Neural crest cell (in vitro differentiated cells): ENCODE measurements around the gene ANKRD29. TPM values are rescaled to one million over a fixed set of nuclear protein-coding genes. Genes with fewer than 3 reads are reported as not detected.

Experiments
- DNase-seq: peaks from one replicate; pipeline ENCODE4 v3.0.0; 2021; ENCODE audit warnings: low read depth, mixed read lengths, low spot score
- H3K27ac Mint-ChIP-seq: one replicate; pipeline ENCODE4 v1.8.0; 2021; ENCODE audit warnings: mild to moderate bottlenecking, mixed read lengths; ENCODE audit not compliant: unreplicated experiment
- H3K27me3 Mint-ChIP-seq: 2 replicates; pipeline ENCODE4 v1.8.0; 2021; ENCODE audit warnings: low read depth, mild to moderate bottlenecking, mixed read lengths
- H3K36me3 Mint-ChIP-seq: 2 replicates; pipeline ENCODE4 v1.8.0; 2021; ENCODE audit warnings: low read depth, mild to moderate bottlenecking, mixed read lengths
- H3K4me1 Mint-ChIP-seq: 2 replicates; pipeline ENCODE4 v1.8.0; 2021; ENCODE audit warnings: mixed read lengths
- H3K4me3 Mint-ChIP-seq: one replicate; pipeline ENCODE4 v1.8.0; 2021; ENCODE audit warnings: mild to moderate bottlenecking, mixed read lengths
- H3K9me3 Mint-ChIP-seq: 2 replicates; pipeline ENCODE4 v1.8.0; 2021; ENCODE audit warnings: mixed read lengths
- total RNA-seq: library from RNA; stranded (reverse); gene quantifications from 2 replicates; pipeline ENCODE4 v1.2.1, GENCODE V29; 2021
- TF ChIP-seq, protein P1 (sequence below): fragments of 200-600 bp; sonication (generic); conservative IDR thresholded peaks from 2 replicates; pipeline ENCODE4 v1.5.0; 2021; ENCODE audit warnings: antibody characterized with exemption, mild to moderate bottlenecking

Gene ANKRD29
- total RNA-seq, 1 donor from 2014 or later, result 0.61 TPM

DNA sequence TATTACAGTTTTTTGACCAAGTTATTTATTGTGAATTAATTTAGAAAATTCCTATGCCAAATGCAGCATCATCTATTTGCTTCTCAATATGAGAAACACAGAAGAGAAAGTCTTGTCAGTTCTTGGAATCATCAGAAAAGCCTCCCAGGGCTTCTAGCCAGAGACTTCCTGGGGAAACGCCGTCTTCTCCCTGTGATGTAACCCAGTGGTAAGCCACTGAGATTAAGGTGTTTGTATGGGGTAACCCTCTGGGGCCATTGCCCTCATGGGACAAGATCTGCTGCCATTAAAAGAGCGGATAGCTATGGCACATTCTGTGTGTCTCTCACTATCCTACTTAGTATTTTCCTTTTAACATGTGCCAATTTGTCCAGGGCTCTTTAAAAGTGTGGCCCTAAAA lies 28.0 kb downstream of the ANKRD29 start:
- no peaks in the 10 kb centered on the region for H3K4me1 Mint-ChIP-seq
- TF ChIP-seq, protein P1, sequence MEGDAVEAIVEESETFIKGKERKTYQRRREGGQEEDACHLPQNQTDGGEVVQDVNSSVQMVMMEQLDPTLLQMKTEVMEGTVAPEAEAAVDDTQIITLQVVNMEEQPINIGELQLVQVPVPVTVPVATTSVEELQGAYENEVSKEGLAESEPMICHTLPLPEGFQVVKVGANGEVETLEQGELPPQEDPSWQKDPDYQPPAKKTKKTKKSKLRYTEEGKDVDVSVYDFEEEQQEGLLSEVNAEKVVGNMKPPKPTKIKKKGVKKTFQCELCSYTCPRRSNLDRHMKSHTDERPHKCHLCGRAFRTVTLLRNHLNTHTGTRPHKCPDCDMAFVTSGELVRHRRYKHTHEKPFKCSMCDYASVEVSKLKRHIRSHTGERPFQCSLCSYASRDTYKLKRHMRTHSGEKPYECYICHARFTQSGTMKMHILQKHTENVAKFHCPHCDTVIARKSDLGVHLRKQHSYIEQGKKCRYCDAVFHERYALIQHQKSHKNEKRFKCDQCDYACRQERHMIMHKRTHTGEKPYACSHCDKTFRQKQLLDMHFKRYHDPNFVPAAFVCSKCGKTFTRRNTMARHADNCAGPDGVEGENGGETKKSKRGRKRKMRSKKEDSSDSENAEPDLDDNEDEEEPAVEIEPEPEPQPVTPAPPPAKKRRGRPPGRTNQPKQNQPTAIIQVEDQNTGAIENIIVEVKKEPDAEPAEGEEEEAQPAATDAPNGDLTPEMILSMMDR, result no peak
- H3K36me3 Mint-ChIP-seq, result no peaks in the 10 kb centered on the region
- no peak for DNase-seq
- no peak overlapping the region for H3K4me3 Mint-ChIP-seq
- H3K9me3 Mint-ChIP-seq, result no peaks in the 10 kb centered on the region
- peaks cover 5% of the 10 kb centered on the region for H3K27me3 Mint-ChIP-seq
- H3K27ac Mint-ChIP-seq, result no peak overlapping the region

DNA sequence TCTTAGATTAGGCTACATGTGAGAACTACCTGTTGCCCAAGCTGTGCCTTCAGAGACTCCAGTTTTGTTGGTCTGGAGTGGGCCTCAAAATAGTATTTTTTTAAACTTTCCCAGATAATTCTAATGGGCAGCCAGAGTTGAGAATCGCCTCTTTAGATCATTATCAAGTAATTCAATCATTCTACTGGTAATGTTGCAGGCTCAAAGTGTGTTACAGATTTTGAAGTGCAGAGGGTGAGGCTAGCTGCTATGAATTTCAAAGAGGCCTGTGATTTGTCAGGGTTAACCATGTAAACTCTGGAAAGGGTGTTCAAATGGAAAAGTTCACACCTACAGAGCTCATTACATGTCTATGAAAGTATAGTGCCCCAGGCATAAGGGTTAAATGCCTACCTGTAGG lies 30.1 kb downstream of the ANKRD29 start:
- no peak overlapping the region for H3K4me3 Mint-ChIP-seq
- H3K4me1 Mint-ChIP-seq, result no peaks in the 10 kb centered on the region
- TF ChIP-seq, protein P1, result no peak
- no peak for DNase-seq
- no peaks in the 10 kb centered on the region for H3K36me3 Mint-ChIP-seq
- H3K27ac Mint-ChIP-seq, result no peak overlapping the region
- H3K9me3 Mint-ChIP-seq, result no peaks in the 10 kb centered on the region
- peaks cover 5% of the 10 kb centered on the region for H3K27me3 Mint-ChIP-seq

DNA sequence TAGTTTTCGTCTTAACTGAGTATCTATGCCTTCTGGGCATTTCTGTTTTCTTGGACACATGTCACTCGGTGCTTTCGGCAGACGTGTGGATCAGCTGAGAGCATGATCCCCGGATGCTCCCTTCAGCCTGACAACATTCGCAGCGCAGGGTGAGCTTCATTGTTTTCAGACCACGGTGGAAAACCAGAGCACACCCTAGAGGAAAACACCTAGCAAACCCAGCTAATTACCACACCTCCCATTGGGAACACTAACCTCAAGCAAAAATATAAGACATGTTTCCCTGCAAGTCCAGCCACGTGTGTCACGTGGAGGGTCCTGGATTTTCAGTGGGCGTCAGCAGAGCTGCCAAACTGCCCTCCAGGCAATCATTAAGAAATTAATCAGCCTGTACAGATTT lies 31.0 kb downstream of the ANKRD29 start:
- DNase-seq, result no peak
- Mint-ChIP-seq H3K4me3 (no peak overlapping the region), H3K4me1 (no peaks in the 10 kb centered on the region), H3K36me3 (no peaks in the 10 kb centered on the region), H3K9me3 (no peaks in the 10 kb centered on the region), H3K27me3 (peaks cover 5% of the 10 kb centered on the region), H3K27ac (no peak overlapping the region)
- TF ChIP-seq, protein P1, result no peak

DNA sequence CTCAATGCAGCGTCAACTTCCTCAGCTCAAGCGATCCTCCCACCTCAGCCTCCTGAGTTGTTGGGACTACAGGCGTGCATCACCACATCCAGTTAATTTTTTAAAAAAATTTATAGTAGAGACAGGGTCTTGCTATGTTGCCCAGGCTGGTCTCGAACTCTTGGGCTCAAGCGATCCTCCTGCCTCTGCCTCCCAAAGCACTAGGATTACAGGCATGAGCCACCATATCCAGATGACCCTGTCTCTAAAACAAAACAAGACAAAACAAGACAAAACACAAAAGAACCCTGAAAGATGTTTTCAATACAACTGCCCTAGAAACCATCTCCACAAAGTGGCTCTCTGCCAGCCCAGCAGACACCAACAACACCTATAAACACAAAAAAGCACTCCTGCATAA lies 31.4 kb downstream of the ANKRD29 start:
- H3K4me1 Mint-ChIP-seq, result no peaks in the 10 kb centered on the region
- no peaks in the 10 kb centered on the region for H3K36me3 Mint-ChIP-seq
- no peak overlapping the region for H3K27ac Mint-ChIP-seq
- TF ChIP-seq, protein P1, result no peak
- H3K27me3 Mint-ChIP-seq, result peaks cover 5% of the 10 kb centered on the region
- DNase-seq, result no peak
- no peaks in the 10 kb centered on the region for H3K9me3 Mint-ChIP-seq
- H3K4me3 Mint-ChIP-seq, result no peak overlapping the region

DNA sequence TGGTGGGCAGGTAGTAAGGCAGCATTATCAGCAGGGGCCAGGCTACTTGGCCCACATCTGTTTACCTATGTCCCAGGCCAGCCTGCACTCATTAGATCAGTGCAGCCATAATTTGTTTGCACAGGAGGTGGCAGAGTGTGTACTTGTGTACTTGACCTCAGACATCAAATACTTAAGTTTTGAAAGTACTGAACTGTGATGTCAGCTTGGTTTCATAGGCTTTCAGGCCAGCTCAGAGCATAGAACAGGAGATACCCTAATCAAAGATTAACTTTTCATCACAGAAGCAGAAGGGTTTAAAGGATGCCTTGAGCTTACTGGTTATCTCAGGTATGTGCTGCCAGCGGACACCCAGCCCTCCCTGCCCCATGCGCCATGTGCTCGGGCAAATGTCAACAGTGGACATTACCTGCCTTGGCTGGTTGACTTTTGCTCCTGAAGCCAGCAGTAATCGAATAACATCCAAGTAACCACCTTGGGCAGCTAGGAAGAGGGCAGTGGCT lies 33.2 kb downstream of the ANKRD29 start:
- DNase-seq, result no peak
- Mint-ChIP-seq H3K9me3 (no peaks in the 10 kb centered on the region), H3K27me3 (peaks cover 5% of the 10 kb centered on the region), H3K27ac (no peak overlapping the region), H3K4me3 (no peak overlapping the region), H3K4me1 (no peaks in the 10 kb centered on the region), H3K36me3 (no peaks in the 10 kb centered on the region)
- TF ChIP-seq, protein P1, result no peak

DNA sequence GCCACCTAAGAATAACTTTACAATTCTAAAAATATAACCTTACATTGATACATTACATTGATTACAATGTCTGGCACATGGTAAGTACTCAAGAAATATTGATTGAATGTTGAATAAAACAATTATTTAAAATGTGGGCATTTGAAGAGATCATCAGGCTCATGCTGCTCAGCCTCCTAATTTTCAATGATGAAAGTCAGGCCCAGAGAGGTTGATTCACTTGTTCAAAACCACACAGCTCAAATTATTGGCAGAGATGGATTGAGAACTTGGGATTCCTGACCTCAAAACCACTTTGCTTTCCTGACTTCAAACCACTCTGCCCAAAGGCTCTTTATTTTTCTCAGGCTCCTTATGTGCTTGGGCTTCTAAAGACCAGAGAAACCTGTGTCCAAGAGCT lies 34.7 kb downstream of the ANKRD29 start:
- no peak for DNase-seq
- Mint-ChIP-seq H3K36me3 (no peaks in the 10 kb centered on the region), H3K4me3 (no peak overlapping the region), H3K9me3 (no peaks in the 10 kb centered on the region), H3K27me3 (peaks cover 8% of the 10 kb centered on the region), H3K4me1 (no peaks in the 10 kb centered on the region), H3K27ac (no peak overlapping the region)
- TF ChIP-seq, protein P1, result no peak
